Stimulated activated CD8-positive, alpha-beta memory T cell treated with anti-CD3 and anti-CD28 coated beads, Interleukin-12 subunit alpha, Interleukin-12 subunit beta, amount 100 ng/mL, for 4 hours (primary cell): ENCODE results near the gene WDPCP.
"Not testable (repeated sequence)": the region's sequence is repeated elsewhere in the genome, so short reads cannot be mapped to it uniquely, and the experiment has no call there.

Source experiments
- DNase-seq: peaks from one replicate; pipeline ENCODE4 v3.0.0-alpha.2; 2020; ENCODE audit warnings: low read depth

The WDPCP gene

DNA sequence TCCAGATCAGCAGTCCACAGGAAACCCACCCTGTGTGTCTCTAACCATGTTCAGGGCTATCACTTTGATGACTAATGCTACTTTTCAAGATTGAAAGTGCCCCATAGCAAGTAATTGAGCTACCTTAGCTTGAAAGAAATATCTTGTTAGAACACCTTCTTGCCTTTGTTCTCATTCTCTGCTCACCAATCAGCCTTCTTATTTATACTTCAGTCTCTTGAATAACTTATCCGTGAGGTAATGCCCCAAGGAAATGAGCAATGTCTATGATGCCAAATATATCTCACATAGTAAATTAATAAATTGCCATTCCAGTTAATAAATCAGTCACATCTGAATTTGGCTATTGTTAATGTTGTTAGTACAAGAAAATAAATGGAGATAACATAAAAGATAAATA lies 141.6 kb downstream of the WDPCP start:
- no peak for DNase-seq

DNA sequence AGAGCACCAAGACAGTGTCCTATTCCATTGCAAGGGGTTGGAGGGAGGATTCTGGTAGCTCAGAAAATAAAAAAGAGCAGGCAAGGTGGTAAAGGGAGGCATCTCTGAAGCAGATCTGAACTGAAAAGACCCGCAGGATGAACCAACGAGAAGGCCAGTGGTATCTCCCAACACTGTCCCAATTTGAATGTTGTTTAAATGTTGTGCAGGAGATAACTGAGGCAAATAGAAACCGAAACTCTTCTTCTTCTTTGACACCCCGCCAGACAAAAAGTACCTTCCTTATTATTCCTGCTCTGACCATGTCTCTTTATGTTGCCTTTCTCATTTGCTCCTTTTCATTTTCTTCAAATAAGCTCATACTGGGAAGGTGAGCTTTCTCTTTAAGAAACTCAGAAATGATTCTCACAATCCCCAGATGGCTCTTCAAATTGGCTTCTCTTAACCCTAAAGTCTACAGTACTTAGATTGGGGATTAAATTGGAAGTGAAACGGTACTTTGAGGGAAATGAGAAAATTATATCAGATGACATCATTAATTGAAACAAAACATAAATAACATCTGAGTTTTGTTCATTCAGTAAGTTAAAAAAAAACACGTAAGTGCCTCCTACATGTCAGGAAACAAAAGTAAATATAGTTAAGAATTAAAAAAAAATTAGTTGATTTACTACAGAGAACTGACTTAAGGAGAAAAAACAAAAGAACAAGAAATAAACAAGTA lies 143.6 kb downstream of the WDPCP start:
- DNase-seq = no peak

DNA sequence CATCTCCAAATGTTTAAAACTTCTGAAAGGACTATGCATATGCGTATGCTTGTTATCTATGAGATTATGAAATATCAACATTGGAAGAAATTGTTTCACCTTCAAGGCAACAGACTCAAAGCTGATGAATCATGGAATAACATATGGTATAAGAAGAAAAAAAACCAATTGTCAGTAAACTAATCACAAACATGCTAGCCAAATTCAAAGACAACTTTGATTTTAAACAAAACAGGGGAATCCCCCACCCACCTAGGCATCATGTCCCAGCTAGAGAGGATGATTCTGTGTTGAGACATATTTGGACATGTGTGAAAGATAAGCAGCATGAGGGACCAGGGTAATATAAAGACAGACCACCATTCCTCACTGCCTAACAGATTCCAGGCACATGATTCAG lies 147.7 kb downstream of the WDPCP start:
- DNase-seq = no peak

DNA sequence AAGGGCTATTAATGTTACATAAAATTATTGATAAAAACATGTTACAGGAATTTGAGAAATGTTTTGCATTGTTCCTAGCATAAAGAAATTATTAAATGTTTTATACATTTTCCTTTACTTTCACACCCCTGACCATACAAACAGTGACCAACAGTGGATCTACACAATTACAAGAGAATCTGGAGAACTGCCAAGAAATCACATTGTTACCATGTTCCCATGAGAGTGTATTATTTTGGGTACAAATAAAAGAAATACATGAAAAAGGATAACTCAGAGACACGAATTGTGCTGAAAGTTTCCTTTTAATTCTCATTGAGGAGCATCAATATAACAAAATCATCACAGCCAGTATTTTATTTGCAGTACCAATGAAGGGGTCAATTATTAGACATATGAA lies 150.1 kb downstream of the WDPCP start:
- no peak for DNase-seq

DNA sequence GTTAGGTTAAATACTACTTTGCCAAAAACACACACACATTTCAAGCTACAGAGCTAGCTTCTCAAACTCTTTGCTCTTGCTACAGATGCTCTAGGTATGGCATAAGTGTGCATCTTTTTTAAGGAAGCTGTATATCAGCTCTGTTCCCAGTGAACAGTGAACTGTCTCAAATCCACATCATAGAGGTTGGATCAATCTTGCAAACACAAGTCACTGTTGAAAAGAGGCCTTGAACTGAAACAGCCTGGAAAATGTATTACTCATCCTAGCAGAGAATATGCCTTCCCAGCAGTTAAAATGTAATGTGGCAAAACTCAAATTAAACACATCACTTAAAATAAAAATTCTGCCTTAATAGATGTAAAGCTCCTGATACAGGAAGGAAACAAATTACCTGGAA lies 151.8 kb downstream of the WDPCP start:
- DNase-seq = no peak

DNA sequence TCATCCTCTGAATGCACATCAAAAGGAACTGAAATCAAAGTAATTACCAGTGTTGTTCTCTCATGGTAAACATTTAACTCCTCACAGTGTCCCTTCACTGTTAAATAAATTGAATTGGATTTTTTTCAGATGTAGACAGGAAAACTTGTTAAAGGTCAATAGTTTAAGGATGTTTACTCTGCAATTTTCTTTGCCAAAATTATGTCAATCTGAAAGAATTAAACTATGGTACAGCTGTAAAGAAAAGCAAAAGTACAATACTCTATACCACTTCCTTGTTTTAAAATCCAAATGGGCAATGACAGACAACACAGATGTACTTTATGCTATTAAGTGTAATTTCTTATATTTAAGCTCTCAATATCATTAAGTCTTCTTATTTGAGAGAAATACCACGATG lies 153.2 kb downstream of the WDPCP start:
- no peak for DNase-seq

DNA sequence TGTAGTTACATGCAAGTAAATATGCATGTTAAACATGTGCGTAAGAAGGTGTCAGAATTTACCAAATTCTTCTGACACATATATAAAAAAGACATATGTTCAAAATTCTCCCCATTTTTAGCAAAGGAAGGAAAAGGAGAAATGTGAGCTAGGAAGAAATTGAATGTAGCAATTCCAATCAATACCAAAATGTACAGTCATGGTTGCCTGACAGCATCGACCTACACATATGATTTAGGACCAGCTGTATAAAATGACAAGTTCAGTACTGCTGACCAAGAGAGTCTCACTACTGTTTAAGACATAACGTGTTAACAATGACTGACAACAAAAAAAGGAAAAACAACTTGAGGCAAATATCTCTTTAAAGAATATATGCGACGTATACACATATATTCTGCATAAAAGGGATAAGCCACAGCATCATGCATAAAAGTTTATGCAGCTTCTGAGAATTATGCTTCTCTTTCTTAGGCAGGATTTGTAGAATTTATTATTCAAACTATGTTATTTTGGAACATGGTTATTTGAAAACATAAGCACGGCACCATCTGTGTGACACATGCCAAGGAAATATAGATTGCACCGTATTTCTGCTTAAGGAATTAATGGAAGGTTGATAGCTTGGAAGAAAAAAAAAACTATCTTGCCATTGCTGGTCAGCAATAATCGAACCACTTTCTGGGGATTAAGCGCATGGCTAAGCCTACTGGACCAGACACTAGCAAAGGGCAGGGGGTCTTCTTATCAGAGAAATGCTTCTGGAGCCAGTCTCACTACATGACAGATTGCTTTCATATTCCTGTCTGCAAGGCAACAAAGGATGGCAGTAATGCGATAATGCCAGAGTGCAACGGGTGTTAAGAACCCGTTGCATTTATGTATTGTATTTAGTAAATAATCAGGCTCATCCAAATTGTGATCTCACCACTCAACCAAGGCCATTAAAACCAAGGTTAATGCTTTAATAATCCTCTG lies 154.0 kb downstream of the WDPCP start:
- no peak for DNase-seq

DNA sequence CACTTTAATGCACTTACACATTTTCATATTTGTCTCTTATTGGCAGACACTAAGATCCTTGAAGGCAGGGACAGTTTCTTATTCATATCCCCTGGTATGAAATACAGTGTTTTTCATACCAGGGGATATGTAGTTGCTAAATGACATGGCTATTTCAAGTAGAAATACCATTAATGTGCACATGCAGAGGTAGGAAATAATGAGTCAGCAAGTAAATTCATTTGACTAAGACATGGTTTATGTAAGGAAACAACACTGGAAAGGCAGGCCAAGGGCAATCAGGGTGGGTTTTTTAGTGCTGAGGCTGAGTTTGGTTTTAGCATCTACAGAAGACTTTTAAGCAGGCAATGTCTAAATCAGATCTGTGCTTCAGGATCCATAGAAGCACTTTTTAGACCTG lies 155.9 kb downstream of the WDPCP start:
- DNase-seq = no peak

DNA sequence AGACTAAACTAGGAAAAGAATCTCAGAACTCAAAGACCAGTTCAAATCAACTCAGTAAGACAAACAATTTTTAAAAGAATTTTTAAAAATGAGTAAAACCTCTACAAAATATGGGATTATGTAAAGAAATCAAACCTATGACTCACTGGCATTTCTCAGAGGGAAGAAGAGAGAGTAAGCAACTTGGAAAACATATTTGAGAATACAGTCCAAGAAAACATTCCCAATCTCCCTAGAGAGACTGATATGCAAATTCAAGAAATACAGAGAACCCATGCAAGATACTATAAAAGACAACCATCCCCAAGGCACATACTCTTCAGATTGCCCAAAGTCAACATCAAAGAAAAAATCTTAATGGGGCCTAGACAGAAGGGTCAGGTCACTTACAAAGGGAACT lies 162.7 kb downstream of the WDPCP start:
- DNase-seq = no peak

DNA sequence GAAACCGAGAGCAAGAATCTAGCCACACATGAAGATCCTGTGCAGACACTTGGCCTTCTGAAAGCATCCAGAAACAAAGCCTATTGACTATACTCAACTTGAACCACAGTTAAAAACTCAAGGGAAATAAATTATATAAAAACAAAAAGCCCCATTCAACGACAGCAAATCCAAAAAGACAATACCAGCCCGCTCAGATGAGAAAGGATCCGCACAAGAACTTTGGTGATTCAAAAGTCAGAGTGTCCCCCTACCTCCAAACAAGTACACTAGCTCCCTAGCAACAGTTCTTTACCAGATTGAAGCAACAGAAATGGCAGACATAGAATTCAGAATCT lies 163.2 kb downstream of the WDPCP start:
- no peak for DNase-seq

DNA sequence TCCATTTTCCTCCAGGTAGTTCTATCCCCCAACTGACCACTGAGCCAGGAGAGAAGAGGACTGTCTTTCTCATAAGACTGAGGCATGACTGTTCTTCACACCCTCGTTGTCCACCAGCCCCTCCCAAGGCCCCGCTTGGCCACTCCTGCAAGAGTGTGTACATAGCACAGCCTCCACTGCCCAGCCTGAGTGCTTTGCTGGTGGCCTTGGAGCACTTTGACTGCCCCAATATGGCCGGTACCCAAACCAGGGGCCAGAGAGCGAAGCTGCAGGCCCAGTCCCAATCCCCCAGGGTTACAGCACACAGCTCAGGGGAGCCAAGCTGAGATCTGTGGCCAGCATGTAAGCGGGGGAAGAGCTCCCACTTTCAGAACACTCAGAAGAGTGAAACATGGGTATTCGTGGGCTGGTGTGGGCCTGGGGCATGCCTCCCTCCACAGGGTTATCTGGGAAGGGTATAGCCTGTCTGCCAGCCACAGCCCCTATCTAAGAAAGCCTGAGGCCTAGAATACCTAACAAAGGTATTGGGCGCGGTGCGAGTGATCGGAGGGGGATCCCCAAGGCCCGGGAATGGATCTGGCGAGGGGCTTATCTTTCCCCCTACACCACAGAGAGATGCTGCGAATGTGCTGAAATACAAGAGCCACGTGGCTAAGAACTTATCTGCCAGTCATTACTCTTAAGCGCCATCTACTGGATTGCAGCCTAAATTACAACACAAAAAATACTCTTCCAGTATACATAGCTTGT lies 163.8 kb downstream of the WDPCP start:
- no peak for DNase-seq

DNA sequence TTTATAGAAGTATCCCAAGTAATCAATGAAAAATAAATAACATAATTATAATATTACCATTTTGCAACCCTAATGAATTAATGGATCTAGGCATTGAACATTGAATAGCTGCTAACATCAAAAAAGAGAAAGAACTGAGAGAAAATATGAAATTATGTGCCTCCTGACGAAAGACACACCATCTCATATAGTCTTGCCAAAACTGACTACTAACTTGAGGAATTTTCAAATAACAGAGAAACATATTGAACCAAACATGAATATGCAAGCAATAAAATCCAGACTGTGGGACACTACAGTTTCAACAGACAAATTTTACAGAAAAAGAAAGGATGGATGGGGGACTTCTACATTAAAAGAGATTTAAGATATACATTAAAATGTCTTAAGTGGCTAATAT lies 165.7 kb downstream of the WDPCP start:
- DNase-seq = no peak

DNA sequence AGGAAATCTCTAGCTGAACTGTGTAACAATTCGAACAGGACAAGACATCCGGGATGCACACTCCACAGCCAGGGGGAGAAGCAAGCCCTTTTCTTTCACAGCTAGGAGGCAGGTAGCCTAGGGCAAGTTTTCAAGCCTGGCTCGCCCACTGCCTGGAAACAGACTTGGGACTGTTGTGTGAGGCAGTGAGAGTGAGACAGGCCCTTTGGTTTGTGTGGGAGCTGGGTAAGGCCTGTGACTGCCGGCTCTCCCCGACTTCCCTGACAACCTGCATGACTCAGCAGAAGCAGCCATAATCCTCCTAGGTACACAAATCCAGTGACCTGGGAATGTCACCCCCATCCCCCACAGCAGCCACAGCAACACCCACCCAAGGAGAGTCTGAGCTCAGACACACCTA lies 179.7 kb downstream of the WDPCP start:
- no peak for DNase-seq

DNA sequence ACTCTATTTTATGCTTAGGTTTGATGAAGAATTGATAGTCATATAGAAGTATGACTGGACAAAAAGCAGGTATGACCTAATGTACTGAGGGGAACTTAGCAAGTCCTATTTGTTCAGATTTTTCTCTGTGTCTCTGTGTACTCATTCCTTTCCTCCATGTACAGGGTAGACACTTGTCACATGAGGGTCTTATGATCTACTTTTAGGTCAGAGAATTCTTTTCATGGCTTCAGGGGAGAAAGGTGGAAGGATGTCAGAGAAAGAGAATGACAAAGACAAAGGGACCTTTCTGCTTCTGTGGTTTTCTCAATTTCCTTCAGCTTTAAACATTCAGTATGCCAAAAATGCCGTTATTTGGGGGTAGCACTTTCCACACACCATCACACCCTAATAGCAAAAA lies 181.6 kb downstream of the WDPCP start:
- no peak for DNase-seq

DNA sequence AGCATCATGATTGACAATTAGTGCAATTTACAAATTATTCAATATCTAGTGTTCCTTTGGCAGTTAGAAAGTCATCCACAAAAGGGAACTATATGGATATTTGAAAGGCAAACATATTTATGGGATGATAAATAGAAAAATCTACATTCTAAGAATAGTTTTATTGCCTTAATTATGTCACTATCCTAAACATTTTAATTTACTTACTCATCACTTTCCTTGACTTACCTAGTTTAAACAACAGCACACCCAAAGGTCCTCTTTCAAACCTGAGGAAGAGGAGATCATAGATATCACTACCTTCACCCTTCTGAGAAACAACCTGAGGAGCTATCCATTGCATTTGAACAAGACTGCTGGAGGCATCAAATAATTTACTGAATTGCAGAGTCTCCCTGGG lies 184.5 kb downstream of the WDPCP start:
- no peak for DNase-seq

DNA sequence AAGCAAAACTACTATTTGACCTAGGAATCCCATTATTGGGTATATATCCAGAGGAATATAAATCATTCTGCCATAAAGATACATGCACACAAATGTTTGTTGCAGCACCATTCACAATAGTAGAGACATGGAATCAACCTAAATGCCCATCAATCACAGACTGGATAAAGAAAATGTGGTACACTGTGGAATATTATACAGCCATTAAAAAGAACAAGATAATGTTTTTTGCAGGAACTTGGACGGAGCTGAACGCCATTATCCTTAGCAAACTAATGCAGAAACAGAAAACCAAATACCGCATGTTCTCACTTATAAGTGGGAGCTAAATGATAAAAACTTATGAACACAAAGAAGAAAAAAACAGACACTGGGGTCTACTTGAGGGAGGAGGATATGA lies 185.4 kb downstream of the WDPCP start:
- DNase-seq = not testable (repeated sequence)

DNA sequence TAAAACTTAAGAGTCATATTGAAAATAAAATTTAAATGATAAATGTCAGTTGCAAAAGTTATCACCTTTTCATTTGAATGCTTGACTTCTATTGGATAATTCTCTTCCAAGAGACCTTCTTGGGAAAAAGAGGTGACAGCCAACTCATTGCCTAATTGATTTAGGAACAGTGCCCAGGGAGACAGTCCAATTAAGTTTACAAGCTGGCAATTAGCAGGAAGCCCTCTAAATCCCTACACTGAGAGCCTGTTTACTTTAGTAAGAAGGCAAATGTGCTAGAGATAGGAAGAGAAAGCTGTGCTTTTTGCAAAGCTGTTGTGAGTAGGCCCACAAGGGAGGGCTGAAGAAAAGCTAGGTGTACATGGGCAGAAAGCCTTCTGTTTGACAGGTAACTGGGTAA lies 189.1 kb downstream of the WDPCP start:
- no peak for DNase-seq

DNA sequence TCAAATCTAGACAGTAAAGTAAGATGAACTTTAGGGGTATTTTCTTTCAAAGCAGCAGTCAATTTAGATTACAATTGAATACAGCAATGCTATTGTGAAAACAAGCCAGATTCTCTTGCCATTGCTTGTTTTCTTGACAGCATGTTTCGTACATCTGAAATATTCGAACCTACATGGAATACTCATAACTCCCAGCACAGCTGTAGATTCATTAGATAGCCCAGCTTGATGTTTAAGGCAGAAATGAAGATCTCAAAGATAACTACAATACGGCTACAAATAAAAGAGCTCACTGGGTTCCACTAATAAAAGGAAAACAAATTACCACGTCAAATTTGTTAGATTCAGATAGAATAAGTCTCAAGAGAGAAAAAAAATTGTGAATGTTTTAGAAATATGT lies 208.8 kb downstream of the WDPCP start:
- no peak for DNase-seq

DNA sequence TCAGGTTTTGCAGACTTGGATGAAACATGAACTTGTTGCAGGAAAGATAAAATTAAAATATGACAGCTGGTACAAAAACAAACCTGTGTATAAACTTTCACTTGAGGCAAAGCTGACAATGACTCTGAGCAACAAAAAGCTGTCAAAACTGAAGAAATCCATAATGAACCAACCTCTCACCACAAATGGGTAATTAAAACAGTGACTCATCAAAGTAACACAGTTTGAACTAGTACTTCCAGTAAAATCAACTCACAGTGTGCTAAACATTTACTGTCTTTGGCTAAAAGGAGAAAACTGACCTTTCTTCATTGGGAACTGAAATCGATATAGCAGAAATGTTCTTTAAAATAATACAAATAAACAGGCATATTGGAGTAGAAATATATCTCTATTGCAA lies 209.7 kb downstream of the WDPCP start:
- DNase-seq = no peak

DNA sequence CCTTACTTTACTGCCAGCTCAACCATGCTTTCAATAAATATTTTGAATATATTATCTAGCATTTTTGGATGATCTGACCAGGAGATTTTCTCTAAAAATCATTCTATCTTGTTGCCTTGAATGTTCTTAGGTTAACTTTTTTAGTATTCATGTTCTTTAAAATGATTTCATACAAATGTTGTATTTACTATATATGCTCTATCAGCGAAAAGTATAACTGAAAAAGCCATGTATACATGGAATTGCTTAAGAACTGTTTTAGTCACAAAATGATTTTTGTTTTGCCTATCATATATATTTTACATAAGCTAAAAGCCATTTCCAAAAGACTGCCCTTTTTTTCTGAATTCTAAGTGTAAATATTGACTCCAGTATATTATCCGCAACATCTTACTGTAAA lies 213.9 kb downstream of the WDPCP start:
- no peak for DNase-seq

DNA sequence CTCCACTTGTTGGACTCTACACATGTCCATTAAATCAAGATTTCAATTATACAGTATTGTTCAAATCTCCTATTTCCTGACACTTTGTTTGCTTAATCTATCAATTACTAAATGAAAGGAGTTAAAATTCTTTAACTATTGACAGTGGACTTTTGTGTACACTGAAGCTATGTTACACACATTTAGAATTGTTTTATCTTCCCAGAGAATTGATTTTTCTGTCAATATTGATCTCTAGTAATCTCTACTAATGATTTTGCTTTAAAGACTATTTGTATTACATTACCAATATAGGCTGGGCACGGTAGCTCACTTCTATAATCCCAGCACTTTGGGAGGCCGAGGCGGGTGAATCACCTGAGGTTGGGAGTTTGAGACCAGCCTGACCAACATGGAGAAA lies 215.7 kb downstream of the WDPCP start:
- no peak for DNase-seq

DNA sequence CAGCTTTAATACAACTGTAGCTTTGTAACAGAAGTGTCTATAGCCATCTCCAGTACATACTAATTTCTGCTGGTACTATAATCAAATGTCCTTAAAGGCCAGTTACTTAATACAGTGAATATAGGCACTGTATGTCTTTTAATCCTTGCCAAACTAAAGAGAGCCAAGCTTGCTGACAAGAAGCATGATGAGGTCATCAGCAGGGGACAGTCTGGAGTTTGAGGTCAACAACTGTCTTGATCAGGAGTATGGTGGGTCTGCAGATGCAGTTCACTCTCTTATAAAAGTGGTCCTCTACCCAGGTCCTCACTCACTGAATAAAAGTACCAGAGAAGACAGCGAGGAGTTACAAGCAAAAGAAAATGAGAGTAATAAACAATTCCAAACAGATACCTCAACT lies 219.1 kb downstream of the WDPCP start:
- no peak for DNase-seq

DNA sequence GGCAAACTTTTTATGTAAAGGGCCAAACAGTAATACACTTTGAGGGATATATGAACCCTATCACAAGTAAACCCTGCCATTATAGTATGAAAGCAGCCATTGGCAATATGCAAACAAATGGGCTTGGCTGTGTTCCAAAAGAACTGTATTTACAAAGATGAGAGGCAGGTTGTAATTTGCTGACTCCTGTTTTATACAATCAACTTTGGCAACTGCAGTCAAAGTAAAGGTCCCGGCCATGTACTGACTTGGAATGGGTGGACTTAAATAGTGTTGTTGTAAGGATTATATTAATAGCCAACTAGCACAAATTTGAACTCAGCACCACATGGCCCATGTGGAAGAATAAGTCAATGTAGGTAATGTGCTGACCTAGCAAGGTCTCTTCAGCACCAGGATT lies 223.4 kb downstream of the WDPCP start:
- no peak for DNase-seq
